ENCODE data around the gene USP9Y. TPM values are rescaled to one million over a fixed set of nuclear protein-coding genes. Genes with fewer than 3 reads are reported as not detected.

Gene USP9Y
- total and polyA plus RNA-seq, 2 donors (not counting 3 experiments of a cell fraction or from before 2014, with no cell fraction given) = 13.6 to 17.4 TPM

DNA sequence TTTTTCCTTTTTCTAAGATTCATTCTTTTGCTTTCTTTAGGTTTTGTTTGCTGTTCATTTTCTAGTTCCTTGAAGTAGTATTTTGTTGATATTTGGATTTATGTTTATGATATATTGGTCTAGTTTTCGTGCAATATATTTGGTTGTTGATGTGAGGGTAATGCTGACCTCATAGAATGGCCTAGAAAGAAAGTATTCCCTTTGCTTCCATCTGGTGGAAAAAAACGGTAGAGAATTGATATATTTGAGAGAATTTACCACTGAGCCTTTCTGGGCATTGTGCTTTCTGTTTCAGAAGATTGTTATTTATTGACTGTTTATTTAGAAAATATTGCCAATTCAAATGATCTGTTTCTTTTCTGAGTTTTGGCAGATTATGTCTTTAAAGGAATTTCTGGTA lies 9.4 kb downstream of the USP9Y start:
- Histone ChIP-seq H3K36me3 (ENCODE audit: control insufficient read depth in 2 of 2, extremely low read depth in 1 of 2, insufficient read depth in 2 of 2, low read length in 2 of 2) (peaks cover 0 to 2% of the 10 kb centered on the region in 2 experiments), H3K27me3 (ENCODE audit: control insufficient read depth in 2 of 2, insufficient read depth in 2 of 2, low read length in 2 of 2) (no peaks in the 10 kb centered on the region), H3K4me2 (ENCODE audit: insufficient read depth, low read length) (no peak overlapping the region), H3K9ac (replicated peaks; ENCODE audit: extremely low read depth, insufficient read depth, low read length) (no peak overlapping the region), H3K27ac (ENCODE audit: insufficient read depth, low read depth, low read length) (no peak overlapping the region), H3K4me3 (replicated peaks in 1 of 3; ENCODE audit: insufficient read depth in 1 of 3, low read depth in 1 of 3, low read length in 3 of 3) (no peak overlapping the region), H3K9me1 (replicated peaks; ENCODE audit: control insufficient read depth, extremely low read depth, insufficient read depth, low read length) (no peaks in the 10 kb centered on the region), H3K9me3 (replicated peaks; ENCODE audit: control insufficient read depth, insufficient read depth, low read length) (no peaks in the 10 kb centered on the region), H3K79me2 (ENCODE audit: control insufficient read depth, insufficient read depth, low read length) (peaks cover 2% of the 10 kb centered on the region), H4K20me1 (replicated peaks; ENCODE audit: control insufficient read depth, extremely low read depth, insufficient read depth, low read length) (no peaks in the 10 kb centered on the region), H2AFZ (ENCODE audit: low read depth, low read length) (no peak overlapping the region), H3K4me1 (ENCODE audit: control insufficient read depth, extremely low read depth, insufficient read depth, low read length) (no peaks in the 10 kb centered on the region)
- DNase-seq (ENCODE audit: low read depth, low spot score) (peak; percentile 3), FAIRE-seq (no peak)
- CTCF ChIA-PET = interaction anchor here (1.0 to 1.5 kb wide), 3 partner anchors 37 to 231 kb away, joined by 3 to 5 read pairs (median 3); no protein-coding TSS in a partner anchor
- TF ChIP-seq JUN (IDR thresholded peaks at IDR 0.05; ENCODE audit: borderline replicate concordance, insufficient read depth, insufficient read length, low read depth) (no peak), FOS (IDR thresholded peaks at IDR 0.05; ENCODE audit: borderline replicate concordance, insufficient read depth, low read length) (no peak), EZH2 (IDR thresholded peaks at IDR 0.05; ENCODE audit: borderline replicate concordance, low read depth, low read length, severe bottlenecking) (no peak), MYC (IDR thresholded peaks at IDR 0.05; ENCODE audit: low read depth, low read length) (no peak), GATA2 (IDR thresholded peaks at IDR 0.05; ENCODE audit: insufficient read depth, insufficient read length, low read depth, low read length) (no peak), POLR2AphosphoS5 (IDR thresholded peaks at IDR 0.05; ENCODE audit: insufficient read depth, low read depth, low read length) (no peak), POLR2A (IDR thresholded peaks at IDR 0.05; ENCODE audit: low read depth, low read length) (no peak)
- TF ChIP-seq, protein P1, sequence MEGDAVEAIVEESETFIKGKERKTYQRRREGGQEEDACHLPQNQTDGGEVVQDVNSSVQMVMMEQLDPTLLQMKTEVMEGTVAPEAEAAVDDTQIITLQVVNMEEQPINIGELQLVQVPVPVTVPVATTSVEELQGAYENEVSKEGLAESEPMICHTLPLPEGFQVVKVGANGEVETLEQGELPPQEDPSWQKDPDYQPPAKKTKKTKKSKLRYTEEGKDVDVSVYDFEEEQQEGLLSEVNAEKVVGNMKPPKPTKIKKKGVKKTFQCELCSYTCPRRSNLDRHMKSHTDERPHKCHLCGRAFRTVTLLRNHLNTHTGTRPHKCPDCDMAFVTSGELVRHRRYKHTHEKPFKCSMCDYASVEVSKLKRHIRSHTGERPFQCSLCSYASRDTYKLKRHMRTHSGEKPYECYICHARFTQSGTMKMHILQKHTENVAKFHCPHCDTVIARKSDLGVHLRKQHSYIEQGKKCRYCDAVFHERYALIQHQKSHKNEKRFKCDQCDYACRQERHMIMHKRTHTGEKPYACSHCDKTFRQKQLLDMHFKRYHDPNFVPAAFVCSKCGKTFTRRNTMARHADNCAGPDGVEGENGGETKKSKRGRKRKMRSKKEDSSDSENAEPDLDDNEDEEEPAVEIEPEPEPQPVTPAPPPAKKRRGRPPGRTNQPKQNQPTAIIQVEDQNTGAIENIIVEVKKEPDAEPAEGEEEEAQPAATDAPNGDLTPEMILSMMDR (IDR thresholded peaks at IDR 0.05; ENCODE audit: extremely low read depth in 1 of 2, insufficient read depth in 1 of 2, low read depth in 1 of 2, low read length in 2 of 2) = no peak
- TF ChIP-seq, protein P2, sequence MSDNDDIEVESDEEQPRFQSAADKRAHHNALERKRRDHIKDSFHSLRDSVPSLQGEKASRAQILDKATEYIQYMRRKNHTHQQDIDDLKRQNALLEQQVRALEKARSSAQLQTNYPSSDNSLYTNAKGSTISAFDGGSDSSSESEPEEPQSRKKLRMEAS (IDR thresholded peaks at IDR 0.05; ENCODE audit: insufficient read depth, insufficient read length) = no peak
- POLR2A ChIA-PET = no interaction called here
- intact Hi-C loops (cut with micrococcal nuclease) (no loop called here), dilution Hi-C loops (cut with MboI; ENCODE audit: extremely low pct_ligation_motif_present, low sequenced_read_pairs) (no loop called here)
- no TSS peak for BruUV-seq (replicated peaks)
